GM19324 (cell line): Measurements from ENCODE around the gene ERBB4.
"Not testable (repeated sequence)": the region's sequence is repeated elsewhere in the genome, so short reads cannot be mapped to it uniquely, and the experiment has no call there.

ENCODE experiments used
- ATAC-seq: cut with Tn5 transposase; IDR thresholded peaks from one replicate; pipeline ENCODE4 v1.9.1; 2021; ENCODE audit warnings: mild to moderate bottlenecking, moderate library complexity; ENCODE audit not compliant: unreplicated experiment, low FRiP score

Gene ERBB4

GRCh38 chr2:212157012-212157411 is 381.6 kb downstream of the ERBB4 start:
- no peak for ATAC-seq

GRCh38 chr2:212156088-212156487 is 382.5 kb downstream of the ERBB4 start:
- no peak for ATAC-seq

GRCh38 chr2:212154477-212154878 is 384.1 kb downstream of the ERBB4 start:
- no peak for ATAC-seq

GRCh38 chr2:212153923-212154322 is 384.7 kb downstream of the ERBB4 start:
- ATAC-seq, result no peak

GRCh38 chr2:212147921-212148513 is 390.6 kb downstream of the ERBB4 start:
- ATAC-seq, result no peak

- no peak for ATAC-seq
Measured at GRCh38 chr2:212146416-212146815, 392.2 kb downstream of the ERBB4 start.

- no peak for ATAC-seq
Measured at GRCh38 chr2:212145121-212145520, 393.5 kb downstream of the ERBB4 start.

GRCh38 chr2:212142631-212143030 is 396.0 kb downstream of the ERBB4 start:
- ATAC-seq, result no peak

GRCh38 chr2:212141499-212141898 is 397.1 kb downstream of the ERBB4 start:
- no peak for ATAC-seq

- no peak for ATAC-seq
Measured at GRCh38 chr2:212136216-212136795, 402.3 kb downstream of the ERBB4 start.

- no peak for ATAC-seq
Measured at GRCh38 chr2:212135739-212136138, 402.9 kb downstream of the ERBB4 start.

- ATAC-seq, result no peak
Measured at GRCh38 chr2:212133337-212133736, 405.3 kb downstream of the ERBB4 start.

- ATAC-seq, result no peak
Measured at GRCh38 chr2:212124598-212124997, 414.0 kb downstream of the ERBB4 start.

- no peak for ATAC-seq
Measured at GRCh38 chr2:212119591-212119990, 419.0 kb downstream of the ERBB4 start.

- no peak for ATAC-seq
Measured at GRCh38 chr2:212117926-212118325, 420.7 kb downstream of the ERBB4 start.

- no peak for ATAC-seq
Measured at GRCh38 chr2:212114489-212114888, 424.1 kb downstream of the ERBB4 start.

GRCh38 chr2:212112401-212112800 is 426.2 kb downstream of the ERBB4 start:
- no peak for ATAC-seq

GRCh38 chr2:212109792-212110680 is 428.6 kb downstream of the ERBB4 start:
- no peak for ATAC-seq

GRCh38 chr2:212109217-212109616 is 429.4 kb downstream of the ERBB4 start:
- no peak for ATAC-seq

- no peak for ATAC-seq
Measured at GRCh38 chr2:212107989-212108388, 430.6 kb downstream of the ERBB4 start.

- no peak for ATAC-seq
Measured at GRCh38 chr2:212107014-212107413, 431.6 kb downstream of the ERBB4 start.

- ATAC-seq, result not testable (repeated sequence)
Measured at GRCh38 chr2:212106536-212106935, 432.1 kb downstream of the ERBB4 start.
